OCI-LY3 (cell line): ENCODE data around the gene KIF6.

ENCODE experiments used
- H2AFZ ChIP-seq: fragments of 200-600, 300-600 bp; shearing (Covaris generic); 2 replicates; pipeline ENCODE4 v1.6.0; 2014; ENCODE audit warnings: antibody characterized with exemption, low read depth, low read length
- H3K27ac ChIP-seq: fragments of 200-600, 300-600 bp; sonication (generic); 2 replicates; pipeline ENCODE4 v1.5.1; 2014; ENCODE audit warnings: mild to moderate bottlenecking, low read length, moderate library complexity, mixed read lengths
- H3K27me3 ChIP-seq: fragments of 200-600, 300-600 bp; sonication (generic); 2 replicates; pipeline ENCODE4 v1.6.1; 2014; ENCODE audit warnings: low read depth, low read length, mixed read lengths
- H3K36me3 ChIP-seq: fragments of 200-600, 300-600 bp; sonication (generic); replicated peaks from 2 replicates; pipeline ENCODE3; 2014; ENCODE audit warnings: low read depth, low read length, mixed read lengths
- H3K4me1 ChIP-seq: fragments of 300-600, 200-600 bp; sonication (generic); 2 replicates; pipeline ENCODE4 v1.6.1; 2014; ENCODE audit warnings: low read length, mixed read lengths
- H3K4me2 ChIP-seq: fragments of 200-600, 300-600 bp; sonication (generic); 2 replicates; pipeline ENCODE4 v1.6.1; 2014; ENCODE audit warnings: low read length, mixed read lengths
- H3K4me3 ChIP-seq: fragments of 300-600, 200-600 bp; sonication (generic); 2 replicates; pipeline ENCODE4 v1.5.1; 2014; ENCODE audit warnings: antibody characterized with exemption, mild to moderate bottlenecking, low read length, moderate library complexity
- H3K79me2 ChIP-seq: fragments of 300-600, 200-600 bp; shearing (Covaris generic); 2 replicates; pipeline ENCODE4 v1.6.1; 2014; ENCODE audit warnings: mild to moderate bottlenecking, low read length, mixed read lengths
- H3K9ac ChIP-seq: fragments of 300-600, 200-600 bp; shearing (Covaris generic); 2 replicates; pipeline ENCODE4 v1.6.0; 2014; ENCODE audit warnings: mild to moderate bottlenecking, low read length, moderate library complexity
- H3K9me3 ChIP-seq: fragments of 200-600, 300-600 bp; shearing (Covaris generic); 2 replicates; pipeline ENCODE4 v1.6.1; 2014; ENCODE audit warnings: low read length, mixed read lengths; ENCODE audit not compliant: insufficient read depth
- H4K20me1 ChIP-seq: fragments of 200-600, 300-600 bp; sonication (generic); 2 replicates; pipeline ENCODE4 v1.6.1; 2016; ENCODE audit warnings: low read length, mixed read lengths; ENCODE audit not compliant: insufficient read depth
- CTCF ChIP-seq: fragments of 200-600, 300-600 bp; sonication (generic); IDR thresholded peaks from 2 replicates; pipeline ENCODE4 v1.5.1; 2014; ENCODE audit warnings: antibody characterized with exemption, low read length, low read depth
- EZH2phosphoT487 ChIP-seq: fragments of 200-600 bp; shearing (Covaris generic); IDR thresholded peaks from 2 replicates; pipeline ENCODE4 v1.6.1; 2018; ENCODE audit warnings: antibody characterized with exemption, mixed run types, low read depth

The KIF6 gene

GRCh38 chr6:39445667-39446066 is 279.5 kb downstream of the KIF6 start:
- no peak overlapping the region for H3K4me2 ChIP-seq
- no peak overlapping the region for H3K4me3 ChIP-seq
- no peaks in the 10 kb centered on the region for H3K27me3 ChIP-seq
- no peaks in the 10 kb centered on the region for H3K4me1 ChIP-seq
- no peak overlapping the region for H3K9ac ChIP-seq
- no peaks in the 10 kb centered on the region for H3K36me3 ChIP-seq
- no peak overlapping the region for H3K27ac ChIP-seq
- no peaks in the 10 kb centered on the region for H4K20me1 ChIP-seq
- TF ChIP-seq EZH2phosphoT487 = no peak
- TF ChIP-seq CTCF = no peak
- H3K79me2 ChIP-seq = no peaks in the 10 kb centered on the region
- H2AFZ ChIP-seq = no peak overlapping the region
- H3K9me3 ChIP-seq = no peaks in the 10 kb centered on the region

- Histone ChIP-seq H3K27ac (no peak overlapping the region), H3K4me3 (no peak overlapping the region), H4K20me1 (no peaks in the 10 kb centered on the region), H2AFZ (no peak overlapping the region), H3K4me2 (no peak overlapping the region), H3K79me2 (no peaks in the 10 kb centered on the region), H3K4me1 (no peaks in the 10 kb centered on the region), H3K27me3 (no peaks in the 10 kb centered on the region), H3K9ac (no peak overlapping the region), H3K36me3 (no peaks in the 10 kb centered on the region), H3K9me3 (no peaks in the 10 kb centered on the region)
- no peak for TF ChIP-seq EZH2phosphoT487
- TF ChIP-seq CTCF = no peak
Observed at GRCh38 chr6:39444479-39445019, 280.7 kb downstream of the KIF6 start.

GRCh38 chr6:39441986-39442385 is 283.2 kb downstream of the KIF6 start:
- no peak overlapping the region for H3K9ac ChIP-seq
- no peak overlapping the region for H2AFZ ChIP-seq
- H3K9me3 ChIP-seq = no peaks in the 10 kb centered on the region
- no peaks in the 10 kb centered on the region for H4K20me1 ChIP-seq
- no peak overlapping the region for H3K27ac ChIP-seq
- TF ChIP-seq CTCF = no peak
- TF ChIP-seq EZH2phosphoT487 = no peak
- no peaks in the 10 kb centered on the region for H3K36me3 ChIP-seq
- H3K79me2 ChIP-seq = no peaks in the 10 kb centered on the region
- no peaks in the 10 kb centered on the region for H3K27me3 ChIP-seq
- no peaks in the 10 kb centered on the region for H3K4me1 ChIP-seq
- H3K4me2 ChIP-seq = no peak overlapping the region
- H3K4me3 ChIP-seq = no peak overlapping the region

- Histone ChIP-seq H3K4me1 (no peaks in the 10 kb centered on the region), H4K20me1 (no peaks in the 10 kb centered on the region), H3K79me2 (no peaks in the 10 kb centered on the region), H3K36me3 (no peaks in the 10 kb centered on the region), H3K27me3 (no peaks in the 10 kb centered on the region), H3K9me3 (no peaks in the 10 kb centered on the region), H3K4me2 (no peak overlapping the region), H3K4me3 (no peak overlapping the region), H3K9ac (no peak overlapping the region), H2AFZ (no peak overlapping the region), H3K27ac (no peak overlapping the region)
- no peak for TF ChIP-seq CTCF
- TF ChIP-seq EZH2phosphoT487 = no peak
Observed at GRCh38 chr6:39441301-39441700, 283.9 kb downstream of the KIF6 start.
